Cardiac fibroblast (primary cell): ENCODE measurements around the gene ARGLU1.

ENCODE experiments used
- DNase-seq, 2 donors: peaks; one replicate each; pipeline versions ENCODE4 v3.0.0 to v3.0.0-alpha.2; 2010; ENCODE audit warnings: low read depth in 2 of 2
- H3K4me3 ChIP-seq, 2 donors: replicated peaks in 1 of 2; 1 replicate in 1 of 2; 2 replicates in 1 of 2; pipeline ENCODE4 v1.5.1; 2011; ENCODE audit warnings: low read depth in 2 of 2, low read length in 2 of 2, mild to moderate bottlenecking in 2 of 2, moderate library complexity in 1 of 2
- TF ChIP-seq, protein P1 (sequence below): IDR thresholded peaks from one replicate; pipeline ENCODE4 v1.5.1; 2011; ENCODE audit warnings: low read depth, mild to moderate bottlenecking, low read length, inconsistent platforms

ARGLU1 gene

DNA sequence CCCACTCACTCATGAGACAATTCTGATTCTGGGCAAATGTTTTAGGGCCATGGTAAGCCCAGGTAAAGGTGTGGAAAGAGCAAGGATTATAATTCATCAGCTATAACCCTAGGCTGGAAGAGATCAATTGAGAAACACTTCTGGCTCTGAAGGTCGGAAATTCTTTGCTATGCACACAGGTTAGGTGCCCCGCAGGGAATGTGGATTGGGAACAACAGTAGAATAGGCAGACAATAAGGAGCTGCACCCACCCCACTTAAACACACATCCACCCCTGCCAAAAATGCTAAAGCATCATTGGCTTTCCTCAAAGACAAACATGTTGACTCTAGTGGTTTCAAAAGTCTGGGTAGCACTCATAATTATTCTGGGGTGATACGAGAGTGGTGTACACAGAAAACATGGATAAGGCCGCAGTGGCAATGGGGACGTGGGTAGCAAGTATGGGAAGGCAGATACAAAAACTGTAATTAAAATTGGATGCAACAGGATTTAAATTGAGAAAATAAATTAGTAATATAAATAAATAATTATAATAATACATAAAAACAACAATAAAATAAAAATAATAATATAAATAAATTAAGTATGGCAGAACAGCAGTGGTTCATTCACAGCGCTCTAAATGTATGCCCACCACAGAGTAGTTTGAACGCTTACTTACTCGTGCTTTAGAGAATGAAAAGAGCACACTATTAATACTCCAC lies 41.0 kb downstream of the ARGLU1 start:
- H3K4me3 ChIP-seq = no peak overlapping the region
- no peak for DNase-seq
- TF ChIP-seq, protein P1, sequence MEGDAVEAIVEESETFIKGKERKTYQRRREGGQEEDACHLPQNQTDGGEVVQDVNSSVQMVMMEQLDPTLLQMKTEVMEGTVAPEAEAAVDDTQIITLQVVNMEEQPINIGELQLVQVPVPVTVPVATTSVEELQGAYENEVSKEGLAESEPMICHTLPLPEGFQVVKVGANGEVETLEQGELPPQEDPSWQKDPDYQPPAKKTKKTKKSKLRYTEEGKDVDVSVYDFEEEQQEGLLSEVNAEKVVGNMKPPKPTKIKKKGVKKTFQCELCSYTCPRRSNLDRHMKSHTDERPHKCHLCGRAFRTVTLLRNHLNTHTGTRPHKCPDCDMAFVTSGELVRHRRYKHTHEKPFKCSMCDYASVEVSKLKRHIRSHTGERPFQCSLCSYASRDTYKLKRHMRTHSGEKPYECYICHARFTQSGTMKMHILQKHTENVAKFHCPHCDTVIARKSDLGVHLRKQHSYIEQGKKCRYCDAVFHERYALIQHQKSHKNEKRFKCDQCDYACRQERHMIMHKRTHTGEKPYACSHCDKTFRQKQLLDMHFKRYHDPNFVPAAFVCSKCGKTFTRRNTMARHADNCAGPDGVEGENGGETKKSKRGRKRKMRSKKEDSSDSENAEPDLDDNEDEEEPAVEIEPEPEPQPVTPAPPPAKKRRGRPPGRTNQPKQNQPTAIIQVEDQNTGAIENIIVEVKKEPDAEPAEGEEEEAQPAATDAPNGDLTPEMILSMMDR = no peak

DNA sequence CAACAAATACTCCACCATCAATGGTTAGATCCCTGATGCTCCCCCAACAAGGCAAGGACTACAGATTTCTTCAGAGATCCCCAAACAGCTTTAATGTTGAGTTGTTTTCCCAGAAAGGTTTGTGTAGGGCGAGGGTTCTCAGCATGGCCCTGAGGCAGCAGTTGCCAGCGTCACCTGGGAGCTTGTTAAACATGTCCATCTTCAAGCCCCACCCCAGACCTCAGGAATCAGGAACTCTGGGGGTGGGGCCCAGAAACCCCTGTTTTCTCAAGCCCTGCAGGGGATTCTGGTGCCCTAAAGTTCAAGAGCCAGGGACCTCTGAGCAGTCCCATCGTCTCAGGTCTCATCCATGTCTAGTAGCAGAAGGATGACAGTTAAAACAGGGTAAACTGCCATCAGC lies 42.1 kb downstream of the ARGLU1 start:
- H3K4me3 ChIP-seq = no peak overlapping the region
- DNase-seq = no peak
- TF ChIP-seq, protein P1 = no peak

DNA sequence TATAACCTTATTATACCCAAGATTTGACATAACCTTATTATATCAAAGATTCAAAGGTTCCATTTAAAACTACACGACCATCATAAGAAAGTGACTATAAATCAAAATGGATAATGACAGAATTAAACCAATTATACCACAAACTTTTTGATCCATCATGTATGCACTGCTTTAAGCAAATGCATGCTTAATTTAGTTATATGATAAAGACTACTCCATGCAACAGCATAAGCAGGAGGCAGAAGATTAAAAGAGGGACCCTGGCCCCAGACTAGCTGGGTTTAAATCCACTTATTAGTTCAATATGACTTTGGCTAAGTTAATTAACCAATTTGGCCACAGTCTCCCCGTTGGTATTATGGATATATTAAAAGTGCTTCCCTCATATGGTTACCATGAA lies 43.8 kb downstream of the ARGLU1 start:
- TF ChIP-seq, protein P1 = no peak
- H3K4me3 ChIP-seq = no peak overlapping the region

DNA sequence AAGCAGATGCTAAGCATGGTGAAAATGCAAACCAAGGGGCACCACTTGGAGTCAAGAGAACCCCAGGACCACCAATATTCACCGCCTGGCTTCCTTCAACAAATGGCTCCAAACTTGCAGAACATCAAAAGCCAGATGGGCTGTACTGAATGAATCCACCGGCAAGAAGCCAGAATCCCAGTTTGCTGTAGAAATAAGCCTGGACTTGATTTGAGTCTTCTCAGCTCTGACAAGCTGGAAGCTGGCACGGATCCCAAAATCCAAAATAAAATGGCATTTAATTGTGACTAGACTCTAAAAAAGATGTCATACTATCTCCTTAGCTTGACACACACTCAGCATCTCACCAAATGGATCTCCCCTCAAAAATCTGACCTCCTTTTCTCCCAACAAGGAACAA lies 44.4 kb downstream of the ARGLU1 start:
- TF ChIP-seq, protein P1 = no peak
- peak in 1 of 2 donors; percentile 34 for DNase-seq
- no peak overlapping the region for H3K4me3 ChIP-seq

More for the DNA sequence above, 43.8 kb downstream of the ARGLU1 start:
- no peak for DNase-seq

DNA sequence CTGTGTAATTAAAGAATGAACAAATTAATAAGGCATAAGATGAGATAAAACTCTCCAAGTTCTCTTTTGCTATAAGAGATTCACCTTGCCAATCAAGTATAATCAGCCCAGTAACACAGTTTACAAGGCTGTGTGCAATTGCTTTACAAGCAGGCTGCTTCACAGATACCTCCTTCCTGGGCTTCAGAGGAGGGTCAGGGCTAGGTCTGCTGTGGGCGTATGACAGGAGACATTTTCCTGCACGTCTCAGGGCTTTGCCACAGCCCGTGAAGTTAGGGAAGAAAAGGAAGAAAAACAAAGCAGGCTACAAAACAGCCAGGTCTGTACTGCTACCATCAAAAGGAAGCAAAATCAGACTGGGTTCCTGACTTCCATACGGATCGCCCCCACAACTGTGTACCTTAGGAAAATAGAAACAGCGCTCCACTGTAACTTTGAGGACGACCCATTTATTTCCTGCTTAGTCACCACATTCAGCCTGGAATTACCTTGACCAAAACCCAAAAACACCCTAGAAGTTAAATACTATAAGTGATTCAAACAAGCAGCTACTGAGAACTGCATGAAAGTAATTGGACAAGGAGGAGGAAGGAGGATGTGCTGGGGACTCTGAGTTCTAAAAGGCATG lies 44.9 kb downstream of the ARGLU1 start:
- H3K4me3 ChIP-seq = no peak overlapping the region
- TF ChIP-seq, protein P1 = no peak
- DNase-seq = no peak

DNA sequence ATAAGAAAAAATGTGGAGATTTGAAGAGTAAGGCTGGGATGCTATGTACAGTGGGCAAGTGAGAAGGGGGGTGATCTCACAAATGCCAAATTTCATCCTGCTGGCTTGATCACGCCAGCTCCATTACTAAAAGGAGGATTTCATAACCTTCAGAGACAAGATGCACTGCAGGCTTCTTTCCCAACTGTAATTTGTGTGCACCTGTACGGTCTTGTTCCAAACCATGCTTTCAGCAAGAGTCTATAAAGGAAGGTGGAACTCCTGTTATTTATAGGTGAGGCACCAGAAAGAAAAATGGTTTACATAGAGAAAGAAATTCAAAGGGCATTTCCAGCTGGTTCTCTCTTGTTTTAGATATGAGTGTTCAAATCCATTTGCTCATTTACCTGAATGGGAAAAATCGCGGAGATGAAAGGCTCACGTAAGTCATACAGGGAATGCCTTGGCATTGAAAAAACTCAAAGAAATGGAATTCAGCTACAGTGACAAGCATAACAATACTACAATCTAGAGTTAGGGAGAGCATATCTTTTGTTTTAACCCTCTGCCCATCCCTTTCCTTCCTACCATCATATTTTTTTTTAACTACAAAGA lies 45.7 kb downstream of the ARGLU1 start:
- DNase-seq = no peak
- no peak overlapping the region for H3K4me3 ChIP-seq

More for the DNA sequence above, 45.7 kb downstream of the ARGLU1 start:
- TF ChIP-seq, protein P1 = no peak
